Activated CD8-positive, alpha-beta memory T cell treated with anti-CD3 and anti-CD28 coated beads for 1 hour (primary cell): Measurements from ENCODE around the gene AUTS2.

Experiments
- DNase-seq, 2 donors: peaks; one replicate each; pipeline ENCODE4 v3.0.0-alpha.2; 2020; ENCODE audit warnings: low read depth in 1 of 2; ENCODE audit errors: extremely low read depth in 1 of 2

The AUTS2 gene

GRCh38 chr7:69599286-69599954, 1.1 kb downstream of the AUTS2 start:
- no peak for DNase-seq

- no peak for DNase-seq
Observed at GRCh38 chr7:69599955-69600709, 1.9 kb downstream of the AUTS2 start.

- no peak for DNase-seq
Observed at GRCh38 chr7:69600710-69601519, 2.6 kb downstream of the AUTS2 start.

GRCh38 chr7:69602522-69602921, 4.2 kb downstream of the AUTS2 start:
- no peak for DNase-seq

- DNase-seq: no peak
Observed at GRCh38 chr7:69603351-69603750, 5.1 kb downstream of the AUTS2 start.

- no peak for DNase-seq
Observed at GRCh38 chr7:69603937-69604494, 5.7 kb downstream of the AUTS2 start.

- no peak for DNase-seq
Observed at GRCh38 chr7:69605070-69605469, 6.8 kb downstream of the AUTS2 start.

DNA sequence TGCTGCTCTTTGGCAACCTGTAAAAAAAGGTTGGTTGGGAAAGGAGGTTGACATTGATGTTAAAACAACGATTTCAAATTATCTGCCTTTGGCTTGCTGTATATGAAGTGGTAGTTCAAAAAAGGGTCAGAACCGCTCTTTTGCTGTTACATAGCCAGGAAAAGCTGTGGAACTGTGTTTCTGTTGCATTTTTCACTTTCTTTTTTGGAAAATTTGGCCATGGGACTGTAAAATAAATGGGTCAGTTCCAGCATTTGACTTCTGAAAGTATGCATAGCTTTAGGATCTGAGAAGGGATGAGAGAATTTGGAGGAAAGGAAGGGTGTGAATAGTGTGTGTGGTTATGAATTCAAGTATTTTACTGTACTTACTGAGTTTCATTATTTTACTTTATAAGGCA, 7.3 kb downstream of the AUTS2 start:
- no peak for DNase-seq

- no peak for DNase-seq
Observed at GRCh38 chr7:69608049-69608448, 9.8 kb downstream of the AUTS2 start.

DNA sequence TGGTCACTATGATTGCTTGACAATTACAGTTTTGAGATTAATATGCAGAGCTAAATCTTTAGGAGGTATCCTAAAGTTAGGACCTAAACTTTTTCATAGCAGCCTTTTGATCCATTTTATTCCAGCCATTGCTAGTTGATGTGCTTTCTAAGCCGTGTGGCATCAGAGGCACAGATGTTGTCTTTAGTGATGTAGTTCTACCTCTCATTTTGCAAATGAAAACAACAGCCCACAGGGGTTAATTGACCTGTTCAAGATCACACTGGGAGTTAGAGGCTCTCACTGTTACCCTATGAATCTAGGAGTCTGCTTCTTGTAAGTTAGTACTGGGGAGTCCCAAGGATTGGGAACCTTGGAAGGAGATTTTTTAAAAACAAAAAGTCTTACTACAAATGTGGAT, 10.6 kb downstream of the AUTS2 start:
- no peak for DNase-seq

- DNase-seq: no peak
Observed at GRCh38 chr7:69609541-69610373, 11.5 kb downstream of the AUTS2 start.

GRCh38 chr7:69610374-69611084, 12.3 kb downstream of the AUTS2 start:
- DNase-seq: no peak

GRCh38 chr7:69612981-69613380, 14.7 kb downstream of the AUTS2 start:
- DNase-seq: no peak

DNA sequence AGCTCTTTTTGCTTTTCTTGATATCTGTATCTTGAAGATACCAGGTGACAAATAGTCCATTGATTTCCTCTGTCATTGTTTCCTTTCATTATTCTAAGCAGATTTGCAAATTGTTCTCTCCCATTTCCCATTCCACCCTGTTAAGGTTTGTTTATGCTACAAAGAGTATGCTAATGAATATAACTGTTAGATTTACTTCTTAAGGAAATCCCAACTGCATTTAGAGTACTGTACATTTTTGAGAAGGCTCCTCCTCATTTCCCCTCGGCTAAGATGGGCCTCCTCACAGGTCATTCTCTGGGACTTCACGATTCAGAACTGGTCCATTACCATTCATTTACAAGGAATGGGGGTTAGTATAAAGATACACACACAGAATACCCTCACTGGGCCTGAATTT, 15.6 kb downstream of the AUTS2 start:
- DNase-seq: no peak

GRCh38 chr7:69615685-69616084, 17.4 kb downstream of the AUTS2 start:
- DNase-seq: no peak

GRCh38 chr7:69617364-69617763, 19.1 kb downstream of the AUTS2 start:
- DNase-seq: no peak

DNA sequence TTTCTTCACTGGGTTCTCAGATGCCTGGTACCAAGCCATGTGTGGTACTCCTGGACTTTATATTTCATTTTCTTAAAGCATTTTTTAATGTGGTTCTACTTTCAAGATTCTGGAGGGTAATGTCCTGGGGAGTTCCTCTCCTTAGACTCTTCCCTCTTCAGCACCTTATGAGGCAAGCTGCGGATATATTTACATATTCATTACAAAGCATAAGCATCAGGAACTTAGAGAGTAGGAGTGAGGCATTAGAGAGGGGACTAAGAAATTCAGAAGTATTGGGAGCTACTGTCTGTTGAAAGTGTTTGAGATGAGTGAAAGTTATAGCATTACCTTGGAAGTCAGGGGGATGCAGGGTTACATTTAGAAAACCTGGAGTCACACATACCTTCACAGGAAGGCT, 20.8 kb downstream of the AUTS2 start:
- DNase-seq: no peak

DNA sequence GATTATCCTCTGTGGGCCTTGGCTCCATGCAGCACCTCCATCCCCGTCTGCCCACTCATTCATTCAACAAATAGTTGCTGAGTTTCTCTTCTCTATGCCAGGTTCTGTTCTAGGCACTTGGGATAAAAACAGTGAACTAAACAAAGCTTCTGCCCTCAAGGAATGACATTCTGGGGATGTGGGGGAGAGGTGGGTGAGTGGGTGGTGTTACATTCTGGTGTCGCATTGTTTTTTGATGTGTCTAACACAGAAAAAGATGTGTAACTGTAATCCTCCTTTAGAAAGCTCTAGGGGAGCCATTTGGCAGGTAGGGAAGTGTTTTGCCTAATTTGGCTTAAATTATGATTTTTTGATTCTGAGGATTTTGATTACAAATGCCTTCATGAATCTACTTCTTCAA, 21.4 kb downstream of the AUTS2 start:
- no peak for DNase-seq

- DNase-seq: no peak
Observed at GRCh38 chr7:69620063-69620462, 21.8 kb downstream of the AUTS2 start.

DNA sequence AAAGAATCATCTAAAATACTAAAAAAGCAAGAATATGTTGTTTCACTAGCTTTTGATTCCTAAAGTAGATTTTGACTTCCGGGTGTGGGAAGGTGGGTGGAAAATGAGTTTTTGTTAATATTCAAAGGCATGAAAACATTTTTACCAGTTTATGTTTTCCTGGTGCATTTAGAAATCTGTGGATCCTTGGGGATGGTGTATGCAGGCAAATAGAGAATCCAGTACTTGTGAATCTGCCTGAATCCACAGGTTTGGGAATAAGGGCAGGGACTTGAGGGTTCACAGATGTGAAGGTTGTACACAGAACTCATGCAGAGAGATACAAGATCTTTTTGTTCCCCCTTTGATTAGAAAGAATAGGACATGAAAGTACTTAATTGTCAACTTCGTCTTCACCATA, 22.4 kb downstream of the AUTS2 start:
- DNase-seq: no peak
